Spleen (tissue), 7 donors: ENCODE data around the gene CTTNBP2NL.

Experiments used
- POLR2A ChIP-seq, 3 donors: fragments of 450-650 bp; IDR thresholded peaks; one replicate each; pipeline ENCODE4 v1.5.1; 2017; ENCODE audit warnings: antibody characterized with exemption in 3 of 3, mild to moderate bottlenecking in 1 of 3
- POLR2AphosphoS5 ChIP-seq, 3 donors: sonication (generic); formaldehyde crosslinking; IDR thresholded peaks; one replicate each; pipeline ENCODE4 v1.5.1; 2017; ENCODE audit warnings: antibody characterized with exemption in 3 of 3
- TF ChIP-seq, protein P1 (sequence below), 11 experiments: fragments of 200-600 bp in 7 of 11; fragments of 450-650 bp in 4 of 11; sonication (generic) in 4 of 11; IDR thresholded peaks in 8 of 11; conservative IDR thresholded peaks in 3 of 11; 1 replicate in 7 of 11; 2 replicates in 4 of 11; pipeline versions ENCODE4 v1.4.0 to v1.8.0; 2016 to 2021; ENCODE audit warnings: antibody characterized with exemption in 11 of 11, inconsistent platforms in 4 of 11, mild to moderate bottlenecking in 1 of 11
- donor health status: DM: no; HTN: no; CAD: no; lungs with moderate emphysema.
- donor health status: DM: no; HTN: no; CAD: no.
- donor health status: DM: no; HTN: no; CAD: no.

DNA sequence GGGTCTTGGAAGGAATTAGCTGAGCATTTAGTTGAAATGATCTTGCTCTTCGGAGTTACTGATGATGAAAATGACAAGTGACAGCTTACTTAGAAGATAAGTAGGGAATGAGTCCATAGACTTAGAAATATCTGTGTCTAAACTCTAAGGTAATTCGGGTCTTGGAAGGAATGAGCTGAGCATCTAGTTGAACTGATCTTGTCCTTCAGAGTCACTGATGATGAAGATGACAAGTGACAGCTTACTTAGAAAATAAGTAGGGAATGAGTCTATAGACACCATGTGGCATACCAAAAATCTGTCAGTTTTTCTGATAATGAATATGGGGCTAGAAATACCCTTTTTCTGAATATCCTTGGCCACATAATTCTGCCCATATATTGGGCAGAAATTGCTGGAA, 14.7 kb downstream of the CTTNBP2NL start:
- TF ChIP-seq POLR2AphosphoS5 (IDR thresholded peaks at IDR 0.05) = no peak
- TF ChIP-seq, protein P1, sequence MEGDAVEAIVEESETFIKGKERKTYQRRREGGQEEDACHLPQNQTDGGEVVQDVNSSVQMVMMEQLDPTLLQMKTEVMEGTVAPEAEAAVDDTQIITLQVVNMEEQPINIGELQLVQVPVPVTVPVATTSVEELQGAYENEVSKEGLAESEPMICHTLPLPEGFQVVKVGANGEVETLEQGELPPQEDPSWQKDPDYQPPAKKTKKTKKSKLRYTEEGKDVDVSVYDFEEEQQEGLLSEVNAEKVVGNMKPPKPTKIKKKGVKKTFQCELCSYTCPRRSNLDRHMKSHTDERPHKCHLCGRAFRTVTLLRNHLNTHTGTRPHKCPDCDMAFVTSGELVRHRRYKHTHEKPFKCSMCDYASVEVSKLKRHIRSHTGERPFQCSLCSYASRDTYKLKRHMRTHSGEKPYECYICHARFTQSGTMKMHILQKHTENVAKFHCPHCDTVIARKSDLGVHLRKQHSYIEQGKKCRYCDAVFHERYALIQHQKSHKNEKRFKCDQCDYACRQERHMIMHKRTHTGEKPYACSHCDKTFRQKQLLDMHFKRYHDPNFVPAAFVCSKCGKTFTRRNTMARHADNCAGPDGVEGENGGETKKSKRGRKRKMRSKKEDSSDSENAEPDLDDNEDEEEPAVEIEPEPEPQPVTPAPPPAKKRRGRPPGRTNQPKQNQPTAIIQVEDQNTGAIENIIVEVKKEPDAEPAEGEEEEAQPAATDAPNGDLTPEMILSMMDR (IDR thresholded peaks at IDR 0.05 in 8 of 11, conservative IDR thresholded peaks at IDR 0.05 in 3 of 11) = no peak
- no peak for TF ChIP-seq POLR2A (IDR thresholded peaks at IDR 0.05)
